Subcutaneous abdominal adipose tissue (tissue), 5 donors: ENCODE results near the gene MED27.

ENCODE experiments used
- H3K27ac ChIP-seq: one replicate; pipeline ENCODE4 v1.7.0; 2013; ENCODE audit warnings: low read depth, mild to moderate bottlenecking, inconsistent platforms, low read length, moderate library complexity
- H3K27me3 ChIP-seq, 5 donors: one replicate each; pipeline ENCODE4 v1.7.0; 2013; ENCODE audit warnings: low read length in 5 of 5, inconsistent platforms in 1 of 5; ENCODE audit not compliant: control insufficient read depth in 5 of 5, insufficient read depth in 4 of 5
- H3K36me3 ChIP-seq, 5 donors: one replicate each; pipeline ENCODE4 v1.7.0; 2013; ENCODE audit warnings: low read length in 5 of 5; ENCODE audit not compliant: control insufficient read depth in 5 of 5, insufficient read depth in 5 of 5
- H3K4me1 ChIP-seq, 5 donors: one replicate each; pipeline ENCODE4 v1.7.0; 2013; ENCODE audit warnings: low read length in 5 of 5, mild to moderate bottlenecking in 3 of 5, moderate library complexity in 1 of 5; ENCODE audit not compliant: control insufficient read depth in 5 of 5, insufficient read depth in 5 of 5
- H3K4me3 ChIP-seq, 5 donors: one replicate each; pipeline ENCODE4 v1.7.0; 2013; ENCODE audit warnings: low read length in 5 of 5, low read depth in 1 of 5
- H3K9ac ChIP-seq, 5 donors: one replicate each; pipeline ENCODE4 v1.7.0; 2013; ENCODE audit warnings: low read length in 5 of 5, mild to moderate bottlenecking in 4 of 5, moderate library complexity in 3 of 5
- H3K9me3 ChIP-seq, 5 donors: one replicate each; pipeline ENCODE4 v1.7.0; 2013; ENCODE audit warnings: low read length in 5 of 5; ENCODE audit not compliant: control insufficient read depth in 5 of 5
- donor health status: healthy.
- donor health status: healthy.
- donor health status: healthy.
- donor health status: healthy.
- donor health status: healthy.

Gene MED27

GRCh38 chr9:132036521-132036920 is 43.1 kb downstream of the MED27 start:
- Histone ChIP-seq H3K9ac (no peak overlapping the region), H3K4me3 (no peak overlapping the region), H3K4me1 (no peaks in the 10 kb centered on the region), H3K27ac (no peak overlapping the region), H3K36me3 (peaks cover 0 to 4% (median 0%) of the 10 kb centered on the region in 5 donors), H3K9me3 (no peaks in the 10 kb centered on the region), H3K27me3 (no peaks in the 10 kb centered on the region)

- Histone ChIP-seq H3K27ac (no peak overlapping the region), H3K4me1 (no peaks in the 10 kb centered on the region), H3K36me3 (no peaks in the 10 kb centered on the region), H3K27me3 (no peaks in the 10 kb centered on the region), H3K9ac (no peak overlapping the region), H3K9me3 (no peaks in the 10 kb centered on the region), H3K4me3 (no peak overlapping the region)
Measured at GRCh38 chr9:132035679-132036078, 44.0 kb downstream of the MED27 start.

GRCh38 chr9:132032238-132032950 is 47.3 kb downstream of the MED27 start:
- Histone ChIP-seq H3K27ac (no peak overlapping the region), H3K4me1 (no peaks in the 10 kb centered on the region)

GRCh38 chr9:132031467-132032237 is 48.0 kb downstream of the MED27 start:
- Histone ChIP-seq H3K4me1 (no peaks in the 10 kb centered on the region), H3K27me3 (no peaks in the 10 kb centered on the region), H3K9me3 (no peaks in the 10 kb centered on the region), H3K4me3 (no peak overlapping the region), H3K36me3 (no peaks in the 10 kb centered on the region), H3K9ac (no peak overlapping the region), H3K27ac (no peak overlapping the region)

More at GRCh38 chr9:132032238-132032950, 47.3 kb downstream of the MED27 start:
- no peaks in the 10 kb centered on the region for H3K36me3 ChIP-seq
- H3K9me3 ChIP-seq = no peaks in the 10 kb centered on the region
- no peak overlapping the region for H3K9ac ChIP-seq
- no peaks in the 10 kb centered on the region for H3K27me3 ChIP-seq
- H3K4me3 ChIP-seq = no peak overlapping the region

GRCh38 chr9:132030626-132031325 is 48.9 kb downstream of the MED27 start:
- H3K27ac ChIP-seq = no peak overlapping the region
- no peak overlapping the region for H3K9ac ChIP-seq
- H3K27me3 ChIP-seq = no peaks in the 10 kb centered on the region
- H3K9me3 ChIP-seq = no peaks in the 10 kb centered on the region
- no peaks in the 10 kb centered on the region for H3K36me3 ChIP-seq
- no peak overlapping the region for H3K4me3 ChIP-seq
- no peaks in the 10 kb centered on the region for H3K4me1 ChIP-seq

GRCh38 chr9:132027752-132028663 is 51.7 kb downstream of the MED27 start:
- no peak overlapping the region for H3K9ac ChIP-seq
- no peaks in the 10 kb centered on the region for H3K27me3 ChIP-seq
- no peaks in the 10 kb centered on the region for H3K9me3 ChIP-seq
- no peak overlapping the region for H3K27ac ChIP-seq
- no peak overlapping the region for H3K4me3 ChIP-seq
- H3K4me1 ChIP-seq = peaks cover 0 to 6% (median 0%) of the 10 kb centered on the region in 5 donors
- H3K36me3 ChIP-seq = no peaks in the 10 kb centered on the region

- H3K9me3 ChIP-seq = no peaks in the 10 kb centered on the region
- H3K27ac ChIP-seq = no peak overlapping the region
- peaks cover 0 to 6% (median 0%) of the 10 kb centered on the region in 5 donors for H3K4me1 ChIP-seq
- no peak overlapping the region for H3K9ac ChIP-seq
- H3K4me3 ChIP-seq = no peak overlapping the region
- no peaks in the 10 kb centered on the region for H3K36me3 ChIP-seq
- no peaks in the 10 kb centered on the region for H3K27me3 ChIP-seq
Measured at GRCh38 chr9:132026932-132027585, 52.6 kb downstream of the MED27 start.

- Histone ChIP-seq H3K9me3 (no peaks in the 10 kb centered on the region), H3K4me1 (peaks cover 0 to 16% (median 2%) of the 10 kb centered on the region in 5 donors), H3K36me3 (no peaks in the 10 kb centered on the region), H3K27me3 (no peaks in the 10 kb centered on the region), H3K9ac (no peak overlapping the region), H3K4me3 (no peak overlapping the region), H3K27ac (no peak overlapping the region)
Measured at GRCh38 chr9:132025766-132026165, 53.9 kb downstream of the MED27 start.

- H3K4me3 ChIP-seq = no peak overlapping the region
- H3K4me1 ChIP-seq = peaks cover 4 to 28% (median 14%) of the 10 kb centered on the region in 5 donors
- no peak overlapping the region for H3K9ac ChIP-seq
- no peaks in the 10 kb centered on the region for H3K36me3 ChIP-seq
- no peaks in the 10 kb centered on the region for H3K9me3 ChIP-seq
- no peak overlapping the region for H3K27ac ChIP-seq
- no peaks in the 10 kb centered on the region for H3K27me3 ChIP-seq
Measured at GRCh38 chr9:132024589-132024988, 55.1 kb downstream of the MED27 start.
